Right cardiac atrium (tissue), 5 donors: ENCODE results near the gene NHERF2. TPM values are rescaled to one million over a fixed set of nuclear protein-coding genes. Genes with fewer than 3 reads are reported as not detected.

Experiments used
- ATAC-seq, 2 donors: fragments of 200-7000 bp; cut with Tn5 transposase; one replicate each; pipeline versions ENCODE4 v1.8.0 to v1.9.1; 2020; ENCODE audit warnings: moderate library complexity in 2 of 2, mild to moderate bottlenecking in 1 of 2
- DNase-seq, 3 donors: peaks; one replicate each; pipeline ENCODE4 v3.0.0-alpha.2; 2020
- H3K27ac ChIP-seq: one replicate; pipeline ENCODE4 v1.5.1; 2013; ENCODE audit warnings: mild to moderate bottlenecking, low read length, control low read depth, moderate library complexity
- H3K27me3 ChIP-seq: one replicate; pipeline ENCODE4 v1.6.1; 2013; ENCODE audit not compliant: control insufficient read depth, insufficient read depth
- H3K4me1 ChIP-seq: one replicate; pipeline ENCODE4 v1.6.1; 2013; ENCODE audit warnings: low read length; ENCODE audit not compliant: control insufficient read depth, insufficient read depth
- H3K4me3 ChIP-seq: one replicate; pipeline ENCODE4 v1.5.1; 2013; ENCODE audit warnings: low read length, control low read depth
- H3K9me3 ChIP-seq: one replicate; pipeline ENCODE4 v1.6.1; 2013; ENCODE audit warnings: low read length; ENCODE audit not compliant: control insufficient read depth
- WGBS: extraction: QIAGEN DNeasy Blood & Tissue Kit; methylation state at CpG from one replicate; pipeline ENCODE4 v1.1.7; 2013; 5-methylcytosine and 5-hydroxymethylcytosine counted together
- intact Hi-C, 4 donors: fragments of 100-400 bp; cut with DNase I; formaldehyde crosslinking; loops; one replicate each; pipeline versions ENCODE4 v1.11.0 to v1.14.0; 2022 to 2023
- polyA plus RNA-seq: library from polyadenylated mRNA; stranded (reverse); fragments of 200-250 nt; gene quantifications from one replicate; pipeline ENCODE4 v1.2.3, GENCODE V29; 2013
- total RNA-seq, 4 donors: library from RNA; stranded (reverse); fragmentation: NEBNext Ultra II Directional; extraction: Animal tissue kit (Norgen Biotek cat#: 25700); gene quantifications; one replicate each; pipeline ENCODE4 v1.2.1, GENCODE V29; 2021
- donor health status: healthy with polysubstance abuse.
- donor health status: DM: no; HTN: yes; CAD: no.
- donor health status: DM: no; HTN: no; CAD: no.
- donor health status: DM: no; HTN: yes; CAD: no; lungs with severe emphysema.
- donor health status: DM: yes; HTN: yes; CAD: no.

Gene NHERF2
- total and polyA plus RNA-seq, 5 donors: 131 to 257 (median 177) TPM

GRCh38 chr16:2037115-2037514 lies 10.4 kb downstream of the NHERF2 start:
- Histone ChIP-seq H3K4me1 (peaks cover 10% of the 10 kb centered on the region), H3K9me3 (no peaks in the 10 kb centered on the region), H3K4me3 (no peak overlapping the region), H3K27me3 (no peaks in the 10 kb centered on the region), H3K27ac (no peak overlapping the region)
- DNase-seq (no peak), ATAC-seq (no peak)
- intact Hi-C loops: no loop called here
- 81% methylated on average over 15 of the region's 15 CpGs for WGBS

DNA sequence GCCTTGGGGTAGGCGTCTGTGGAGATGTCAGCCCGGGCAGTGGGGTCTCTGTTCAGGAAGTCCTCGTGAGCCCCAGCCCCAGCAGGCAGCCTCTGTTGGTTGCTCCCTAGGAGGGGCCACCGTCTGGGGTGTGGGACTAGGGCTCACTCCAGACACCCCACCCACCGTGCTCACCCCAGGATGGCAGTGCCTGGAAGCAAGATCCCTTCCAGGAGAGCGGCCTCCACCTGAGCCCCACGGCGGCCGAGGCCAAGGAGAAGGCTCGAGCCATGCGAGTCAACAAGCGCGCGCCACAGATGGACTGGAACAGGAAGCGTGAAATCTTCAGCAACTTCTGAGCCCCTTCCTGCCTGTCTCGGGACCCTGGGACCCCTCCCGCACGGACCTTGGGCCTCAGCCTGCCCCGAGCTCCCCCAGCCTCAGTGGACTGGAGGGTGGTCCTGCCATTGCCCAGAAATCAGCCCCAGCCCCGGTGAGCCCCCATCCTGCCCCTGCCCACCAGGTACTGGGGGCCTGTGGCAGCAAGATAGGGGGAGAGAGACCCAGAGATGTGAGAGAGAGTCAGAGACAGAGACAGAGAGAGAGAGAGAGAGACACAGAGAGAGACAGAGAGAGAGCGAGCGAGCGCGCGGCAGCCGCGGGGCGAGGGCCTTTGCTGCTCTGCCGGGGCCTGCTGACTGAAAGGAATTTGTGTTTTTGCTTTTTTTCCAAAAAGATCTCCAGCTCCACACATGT lies 11.1 kb downstream of the NHERF2 start:
- intact Hi-C loops: no loop called here
- H3K27ac ChIP-seq: peak overlapping the region; percentile 49
- H3K4me1 ChIP-seq: peaks cover 8% of the 10 kb centered on the region
- H3K4me3 ChIP-seq: no peak overlapping the region
- H3K27me3 ChIP-seq: no peaks in the 10 kb centered on the region
- 58% methylated on average over 29 of the region's 29 CpGs for WGBS
- no peaks in the 10 kb centered on the region for H3K9me3 ChIP-seq
- ATAC-seq (no peak), DNase-seq (peak in 1 of 3 donors; percentile 69)

DNA sequence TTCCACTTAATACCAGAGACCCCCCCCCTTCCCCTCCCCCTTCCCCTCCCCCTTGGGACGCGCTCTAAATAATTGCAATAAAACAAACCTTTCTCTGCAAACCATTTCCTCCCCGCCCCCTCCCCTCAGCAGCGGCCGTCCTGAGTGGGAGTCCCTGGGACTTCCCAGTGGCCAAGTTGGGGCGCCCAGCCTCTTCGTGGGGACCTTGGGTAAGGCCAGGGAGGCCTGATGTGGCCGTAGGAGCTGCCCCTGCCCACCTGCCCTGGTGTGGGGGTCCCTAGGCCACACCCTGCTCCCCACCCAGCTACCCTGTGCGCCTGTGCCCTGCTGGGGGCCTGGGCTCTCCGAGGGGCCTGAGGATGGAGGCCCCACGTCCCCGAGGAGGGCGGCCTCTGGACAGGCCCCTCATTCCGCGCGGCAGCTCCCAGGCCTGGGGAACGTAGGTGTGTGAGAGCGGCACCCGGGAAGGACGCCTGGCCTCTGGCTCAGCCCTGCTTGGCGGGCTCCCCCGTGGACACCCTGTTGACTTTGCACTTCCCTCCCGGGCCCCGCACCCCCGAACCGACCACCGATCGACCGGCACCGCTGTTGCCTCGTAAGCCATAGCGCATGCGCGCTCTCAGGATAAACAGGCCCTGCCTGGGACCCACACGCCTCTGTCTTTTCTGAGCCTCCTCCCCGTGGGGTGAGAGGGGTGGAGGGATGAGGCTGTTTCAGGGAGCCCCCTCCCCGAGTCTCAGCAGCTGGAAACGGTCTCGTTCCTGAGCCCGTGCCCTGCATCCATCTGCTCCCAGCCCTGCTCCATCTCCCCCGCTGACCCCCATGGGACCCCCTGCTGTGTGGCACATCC lies 11.9 kb downstream of the NHERF2 start:
- intact Hi-C loops: no loop called here
- Histone ChIP-seq H3K4me3 (no peak overlapping the region), H3K9me3 (no peaks in the 10 kb centered on the region), H3K4me1 (peaks cover 12% of the 10 kb centered on the region), H3K27ac (peak overlapping the region; percentile 76), H3K27me3 (no peaks in the 10 kb centered on the region)
- DNase-seq: peak; percentile 63 to 88 (median 82)
- 49% methylated on average over 41 of the region's 41 CpGs for WGBS
- ATAC-seq: peak in 1 of 2 donors; percentile 4

- peaks cover 12% of the 10 kb centered on the region for H3K4me1 ChIP-seq
- intact Hi-C loops: no loop called here
- peak; percentile 86 to 95 (median 94) for DNase-seq
These were observed 12.8 kb downstream of the NHERF2 start for GRCh38 chr16:2039274-2040031.

DNA sequence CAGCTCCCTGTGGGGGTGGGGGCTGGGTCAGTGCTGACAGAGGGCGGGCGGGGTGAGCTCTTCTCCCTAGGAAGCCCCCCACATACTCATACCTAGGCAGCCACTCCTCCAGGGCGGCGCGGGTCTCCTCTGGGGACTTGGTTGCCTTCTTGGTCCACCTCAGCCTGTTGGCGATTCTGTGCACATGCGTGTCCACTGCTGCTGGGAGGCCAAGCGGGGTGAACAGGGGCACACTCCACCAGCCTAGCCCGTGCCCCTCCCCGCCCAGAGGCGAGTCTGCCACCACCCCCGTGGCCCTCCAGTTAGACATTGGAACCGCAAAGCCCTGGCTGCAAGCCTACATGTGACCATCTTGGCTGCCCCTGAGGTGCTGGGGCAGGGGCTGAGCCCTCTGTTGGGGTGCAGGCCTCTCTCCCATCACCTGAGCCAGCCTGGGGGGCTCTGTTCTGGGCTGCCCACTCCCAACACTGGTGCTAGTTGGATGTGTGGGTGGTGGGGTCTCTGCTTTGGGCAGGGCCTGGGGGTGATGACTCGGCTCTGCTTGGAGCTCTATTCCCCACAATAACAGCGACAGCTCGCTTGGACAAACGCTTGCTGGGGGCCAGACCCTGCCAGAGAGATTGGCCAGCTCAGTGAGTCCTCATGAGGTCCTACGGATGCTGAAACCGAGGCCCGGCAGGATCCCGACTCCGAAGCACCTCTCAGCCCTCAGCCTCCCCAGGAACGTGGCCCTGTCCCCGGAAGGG lies 13.5 kb downstream of the NHERF2 start:
- Histone ChIP-seq H3K4me1 (peaks cover 12% of the 10 kb centered on the region), H3K9me3 (no peaks in the 10 kb centered on the region), H3K27ac (peak overlapping the region; percentile 76), H3K27me3 (no peaks in the 10 kb centered on the region), H3K4me3 (no peak overlapping the region)
- ATAC-seq: peak; percentile 0
- DNase-seq: peak; percentile 55 to 77 (median 76)
- intact Hi-C loops: no loop called here
- 62% methylated on average over 24 of the region's 24 CpGs for WGBS

More at GRCh38 chr16:2039274-2040031, 12.8 kb downstream of the NHERF2 start:
- 38% methylated on average over 29 of the region's 29 CpGs for WGBS
- H3K4me3 ChIP-seq: no peak overlapping the region
- ATAC-seq: peak; percentile 43 to 54
- no peaks in the 10 kb centered on the region for H3K9me3 ChIP-seq
- peak overlapping the region; percentile 76 for H3K27ac ChIP-seq
- H3K27me3 ChIP-seq: no peaks in the 10 kb centered on the region

GRCh38 chr16:2040787-2041522 lies 14.3 kb downstream of the NHERF2 start:
- no peak for ATAC-seq
- peak in 1 of 3 donors; percentile 61 for DNase-seq
- 68% methylated on average over 20 of the region's 20 CpGs for WGBS

DNA sequence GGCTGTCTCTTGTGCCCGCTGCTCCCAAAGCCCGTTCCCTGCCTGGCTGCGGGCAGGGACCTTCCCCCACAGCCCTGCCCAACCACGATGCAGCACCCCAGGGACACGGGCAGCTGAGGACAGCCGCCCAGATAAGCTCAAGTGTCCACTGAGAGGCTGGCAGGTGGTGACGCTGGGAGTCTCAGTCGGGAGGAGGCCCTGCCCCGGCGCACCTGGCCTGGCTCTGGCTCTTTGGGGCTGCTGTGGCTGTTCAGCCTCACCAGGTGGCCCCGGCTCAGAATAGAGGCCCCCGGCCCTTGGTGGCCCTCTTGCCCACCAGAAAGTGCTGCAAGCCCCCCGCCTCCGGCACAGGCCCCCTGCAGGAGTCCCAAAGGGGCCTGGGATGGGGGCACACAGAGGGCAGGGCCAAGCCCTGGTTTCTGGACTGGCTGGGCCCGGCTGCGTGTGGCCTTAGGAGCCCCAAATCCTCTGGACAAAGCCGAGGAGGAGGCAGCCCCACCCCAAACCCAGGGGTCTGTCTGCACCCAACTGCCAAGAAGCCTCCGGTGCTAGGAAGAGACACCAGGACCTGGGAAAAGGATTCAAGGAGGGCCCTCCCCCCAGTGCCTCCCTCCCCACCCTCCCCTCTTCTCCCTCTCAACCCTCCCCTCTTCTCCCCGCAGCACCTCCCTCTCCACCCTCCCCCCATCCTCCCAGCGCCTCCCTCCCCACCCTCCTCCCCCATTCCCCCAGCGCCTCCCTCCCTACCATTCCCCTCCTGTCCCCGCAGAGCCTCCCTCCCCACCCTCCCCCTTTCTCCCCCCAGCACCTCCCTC lies 15.7 kb downstream of the NHERF2 start:
- Histone ChIP-seq H3K4me1 (peaks cover 12% of the 10 kb centered on the region), H3K27ac (no peak overlapping the region), H3K27me3 (no peaks in the 10 kb centered on the region), H3K4me3 (no peak overlapping the region), H3K9me3 (no peaks in the 10 kb centered on the region)
- WGBS: 48% methylated on average over 22 of the region's 22 CpGs
- DNase-seq (peak; percentile 56 to 85 (median 83)), ATAC-seq (peak; percentile 5 to 25)
- intact Hi-C loops: no loop called here

More at GRCh38 chr16:2040787-2041522, 14.3 kb downstream of the NHERF2 start:
- Histone ChIP-seq H3K4me1 (peaks cover 12% of the 10 kb centered on the region), H3K9me3 (no peaks in the 10 kb centered on the region), H3K27me3 (no peaks in the 10 kb centered on the region), H3K27ac (no peak overlapping the region), H3K4me3 (no peak overlapping the region)
- intact Hi-C loops: no loop called here

GRCh38 chr16:2042986-2043666 lies 16.4 kb downstream of the NHERF2 start:
- WGBS: 76% methylated on average over 11 of the region's 11 CpGs
- peak in 1 of 3 donors; percentile 54 for DNase-seq
- intact Hi-C loops: no loop called here
- Histone ChIP-seq H3K9me3 (no peaks in the 10 kb centered on the region), H3K4me1 (peaks cover 12% of the 10 kb centered on the region), H3K27me3 (no peaks in the 10 kb centered on the region), H3K27ac (no peak overlapping the region), H3K4me3 (no peak overlapping the region)
- no peak for ATAC-seq
